HS-5 (cell line): ENCODE data around the gene PLPP3.
"Not testable (repeated sequence)": the region's sequence is repeated elsewhere in the genome, so short reads cannot be mapped to it uniquely, and the experiment has no call there.

Source experiments
- DNase-seq: peaks from one replicate; pipeline ENCODE4 v3.0.0-alpha.2; 2012; ENCODE audit warnings: low read depth

The PLPP3 gene

DNA sequence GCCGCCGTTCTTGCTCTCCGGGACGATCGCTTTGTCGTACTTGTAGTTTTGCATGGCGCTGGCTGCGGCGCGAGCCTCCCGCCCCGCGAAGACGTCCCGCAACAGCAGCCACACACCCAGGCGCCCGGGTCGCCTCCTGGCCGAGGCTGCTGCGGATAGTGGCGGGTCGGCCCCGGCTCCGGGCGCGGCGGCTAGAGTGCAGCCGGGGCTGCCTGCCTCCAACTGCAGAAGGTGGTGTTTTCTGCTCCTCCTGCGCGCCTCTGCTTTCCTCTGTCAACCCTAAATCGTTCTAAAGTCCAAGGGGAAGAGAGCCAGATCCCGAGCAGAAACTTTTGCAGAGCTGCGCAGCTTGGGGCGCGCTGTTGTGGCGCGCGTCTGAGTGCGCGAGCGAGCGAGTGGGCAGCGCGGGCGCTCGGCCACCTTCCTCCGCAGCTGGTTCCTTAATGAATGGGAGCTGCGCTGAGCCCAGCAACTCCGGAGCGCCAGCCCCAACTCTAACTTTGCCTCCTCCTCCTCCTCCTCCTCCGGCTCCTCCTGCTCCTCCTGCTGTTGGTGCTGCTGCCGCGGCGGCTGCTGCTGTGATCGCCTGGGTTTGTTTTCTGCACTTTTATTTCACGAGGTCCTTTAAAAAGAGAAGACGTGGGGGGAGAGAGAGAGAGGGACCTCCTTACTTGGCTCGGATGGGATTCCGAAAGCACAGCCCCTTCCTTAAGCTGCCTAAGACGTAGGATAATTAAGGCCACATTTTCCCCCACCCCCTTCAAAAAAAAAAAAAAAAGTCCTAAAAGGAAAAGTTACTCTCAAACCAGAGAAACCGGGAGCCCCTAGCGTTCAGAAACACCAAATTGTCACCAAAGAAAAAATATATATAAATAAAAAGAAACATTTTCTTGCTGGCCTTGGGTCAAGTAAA lies at the start of gene PLPP3:
Gene PLPP3 (minus strand): TSS at position 601 of the 913 bp plus-strand sequence. CDS start 547 bp downstream, at position 54.
- DNase-seq = peak; percentile 79

DNA sequence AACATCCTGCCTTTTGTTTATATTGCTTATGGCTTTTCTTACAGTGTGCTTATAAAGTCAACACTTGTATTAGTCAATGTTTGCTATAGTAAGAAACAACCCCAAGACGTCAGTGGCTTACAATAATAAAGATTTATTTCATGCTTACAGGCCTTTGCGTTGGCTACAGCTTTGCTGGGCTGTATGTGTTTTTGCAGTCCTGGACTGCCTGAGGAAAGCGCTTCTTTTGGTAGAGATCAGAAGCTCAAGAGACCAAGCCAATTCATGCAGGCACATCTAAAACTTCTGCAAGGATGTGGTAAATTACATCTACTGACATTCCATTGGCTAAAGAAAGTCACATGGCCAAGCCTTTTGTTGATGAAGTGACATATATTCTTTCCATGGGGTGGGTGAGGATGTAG lies 48.3 kb upstream of the PLPP3 start:
- no peak for DNase-seq

DNA sequence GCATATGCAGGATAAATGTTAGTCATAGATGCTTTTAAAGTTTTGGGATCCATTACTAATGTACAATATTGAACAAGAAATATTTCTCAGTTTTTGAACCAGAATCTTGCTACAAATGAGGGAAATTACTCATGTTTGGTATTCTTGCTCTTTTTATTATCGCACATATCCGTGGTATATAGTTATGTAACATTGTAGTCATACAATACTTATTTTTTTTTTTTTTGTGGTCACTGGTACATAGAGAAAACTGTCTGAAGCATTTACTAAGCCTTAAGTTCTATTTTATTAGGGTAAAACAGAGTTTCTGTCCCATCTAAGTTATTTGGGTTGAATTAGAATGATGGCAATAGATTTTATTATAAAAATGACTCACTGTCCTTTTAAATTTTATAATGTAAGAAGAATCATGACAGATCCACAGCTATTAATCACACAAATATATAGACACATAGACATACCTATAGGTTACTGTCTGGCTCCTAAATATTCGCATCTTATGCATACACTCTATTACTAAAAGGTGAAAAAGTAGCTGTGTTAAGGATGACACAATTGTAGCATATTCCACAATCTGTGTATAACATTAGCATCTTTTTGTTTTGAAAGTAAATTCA lies 47.8 kb upstream of the PLPP3 start:
- DNase-seq = no peak

DNA sequence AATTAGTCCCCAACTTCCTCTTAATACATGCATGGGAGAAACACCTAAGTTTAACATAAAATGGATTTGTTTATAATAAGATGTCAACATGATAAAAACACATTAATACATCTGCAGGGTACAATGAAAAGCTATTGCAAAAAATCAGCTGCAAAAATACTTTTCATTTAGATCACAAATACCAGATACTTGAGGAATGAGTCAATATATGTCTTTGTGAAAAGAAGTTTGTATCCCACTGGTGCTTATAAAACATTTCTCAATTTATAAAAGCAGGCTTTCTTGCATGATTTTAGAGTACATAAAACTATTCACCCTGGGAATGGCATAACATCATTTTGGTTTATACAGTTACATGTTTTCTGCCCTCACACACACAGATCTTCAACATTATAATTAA lies 47.2 kb upstream of the PLPP3 start:
- DNase-seq = no peak

DNA sequence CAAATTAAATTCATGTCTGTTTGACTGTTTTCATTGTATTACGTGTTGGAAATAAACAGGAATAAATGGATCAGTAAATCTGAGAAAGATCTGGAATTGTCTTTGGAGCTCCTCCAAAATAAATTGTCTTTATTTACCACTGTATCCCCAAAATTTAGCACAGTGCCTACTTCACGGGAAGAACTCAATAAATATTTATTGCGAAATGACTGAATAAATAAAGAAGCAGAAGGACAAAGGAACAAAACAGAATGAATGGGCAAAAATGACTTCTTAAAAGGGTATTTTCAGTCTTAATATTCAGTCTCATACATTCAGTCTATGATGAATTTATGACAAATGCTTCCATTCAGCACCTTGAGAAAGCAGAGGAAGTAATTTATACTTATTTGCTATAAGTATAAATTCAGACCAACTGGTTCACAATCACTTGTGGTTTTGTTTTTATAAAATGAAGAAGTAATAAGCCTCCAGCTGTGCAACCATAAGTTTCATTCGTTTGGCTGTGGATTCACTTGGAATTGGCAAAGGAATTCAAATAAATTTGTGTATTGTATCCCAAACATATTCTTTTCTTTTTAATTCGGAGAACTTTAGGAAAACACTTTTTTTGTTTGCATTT lies 46.6 kb upstream of the PLPP3 start:
- no peak for DNase-seq

DNA sequence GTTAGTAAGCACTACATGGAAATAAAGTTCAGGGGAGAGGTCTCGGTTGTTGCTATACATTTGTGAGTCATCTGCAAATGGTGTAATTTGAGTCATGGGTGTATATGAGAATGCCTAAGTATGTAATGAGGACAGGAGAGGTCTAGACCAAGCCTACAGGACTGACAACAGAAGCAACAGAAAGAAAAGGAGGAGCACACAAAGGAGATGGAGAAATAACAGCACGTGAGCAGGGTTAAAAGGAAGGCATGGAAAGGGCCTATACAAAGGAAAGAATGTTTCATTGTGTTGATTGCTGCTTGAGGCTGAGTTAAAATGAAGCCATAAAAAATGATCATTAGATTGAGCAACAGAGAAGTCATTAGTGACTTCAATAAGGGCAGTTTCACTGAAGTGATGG lies 37.8 kb upstream of the PLPP3 start:
- DNase-seq = no peak

DNA sequence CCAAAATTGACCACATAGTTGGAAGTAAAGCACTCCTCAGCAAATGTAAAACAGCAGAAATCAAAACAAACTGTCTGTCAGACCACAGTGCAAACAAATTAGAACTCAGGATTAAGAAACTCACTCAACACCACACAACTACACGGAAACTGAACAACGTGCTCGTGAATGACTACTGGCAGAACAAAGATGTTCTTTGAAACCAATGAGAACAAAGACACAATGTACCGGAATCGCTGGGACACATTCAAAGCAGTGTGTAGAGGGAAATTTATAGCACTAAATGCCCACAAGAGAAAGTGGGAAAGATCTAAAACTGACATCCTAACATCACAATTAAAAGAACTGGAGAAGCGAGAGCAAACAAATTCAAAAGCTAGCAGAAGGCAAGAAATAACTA lies 31.4 kb upstream of the PLPP3 start:
- DNase-seq = not testable (repeated sequence)

DNA sequence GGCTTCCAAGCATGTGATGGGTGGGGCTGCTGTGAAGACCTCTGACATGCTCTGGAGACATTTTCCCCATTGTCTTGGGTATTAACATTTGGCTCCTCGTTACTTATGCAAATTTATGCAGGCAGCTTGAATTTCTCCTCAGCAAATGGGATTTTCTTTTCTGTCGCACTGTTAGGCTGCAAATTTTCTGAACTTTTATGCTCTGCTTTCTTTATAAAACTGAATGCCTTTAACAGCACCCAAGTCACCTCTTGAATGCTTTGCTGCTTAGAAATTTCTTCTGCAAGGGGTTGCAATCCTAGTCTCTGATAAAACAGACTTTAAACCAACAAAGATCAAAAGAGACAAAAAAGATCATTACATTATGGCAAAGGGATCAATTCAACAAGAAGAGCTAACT lies 30.7 kb upstream of the PLPP3 start:
- DNase-seq = not testable (repeated sequence)

DNA sequence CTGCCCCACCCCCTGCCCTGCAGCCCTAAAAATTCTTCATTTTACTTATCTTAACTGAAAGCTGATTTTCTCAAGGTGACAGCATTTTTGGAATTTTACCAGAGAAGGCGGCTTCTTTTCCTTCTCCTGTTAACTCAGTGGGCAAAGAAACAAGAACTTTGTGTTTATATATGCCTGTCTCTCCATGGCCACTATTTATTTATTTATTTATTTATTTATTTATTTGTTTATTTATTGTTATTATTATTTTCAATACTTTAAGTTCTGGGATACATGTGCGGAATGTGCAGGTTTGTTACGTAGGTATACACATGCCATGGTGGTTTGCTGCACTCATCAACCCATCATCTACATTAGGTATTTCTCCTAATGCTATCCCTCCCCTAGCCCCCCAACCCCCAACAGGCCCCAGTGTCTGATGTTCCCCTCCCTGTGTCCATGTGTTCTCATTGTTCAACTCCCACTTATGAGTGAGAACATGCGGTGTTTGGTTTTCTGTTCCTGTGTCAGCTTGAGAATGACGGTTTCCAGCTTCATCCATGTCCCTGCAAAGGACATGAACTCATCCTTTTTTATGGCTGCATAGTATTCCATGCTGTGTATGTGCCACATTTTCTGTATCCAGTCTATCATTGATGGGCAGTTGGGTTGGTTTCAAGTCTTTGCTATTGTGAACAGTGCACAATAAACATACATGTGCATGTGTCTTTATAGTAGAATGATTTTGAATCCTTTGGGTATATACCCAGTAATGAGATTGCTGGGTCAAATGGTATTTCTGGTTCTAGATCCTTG lies 16.2 kb upstream of the PLPP3 start:
- not testable (repeated sequence) for DNase-seq

DNA sequence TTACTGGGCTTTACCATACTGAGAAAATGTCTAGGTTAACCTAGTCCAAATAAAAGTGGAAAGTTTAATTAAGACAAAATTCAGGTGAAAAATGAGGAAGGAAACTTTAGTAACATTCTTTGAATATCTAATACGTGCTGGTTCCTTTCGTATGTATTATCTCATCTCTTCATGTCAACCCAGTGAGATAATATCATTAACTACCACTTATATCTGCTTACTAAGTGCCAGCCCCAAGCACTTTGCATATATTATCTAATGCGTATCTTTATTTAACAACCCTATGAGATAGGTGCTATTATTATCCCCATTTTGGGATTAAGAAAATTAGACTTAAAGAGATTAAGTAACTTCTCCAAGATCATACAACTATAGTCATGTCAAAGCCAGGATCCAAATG lies 12.5 kb upstream of the PLPP3 start:
- no peak for DNase-seq

DNA sequence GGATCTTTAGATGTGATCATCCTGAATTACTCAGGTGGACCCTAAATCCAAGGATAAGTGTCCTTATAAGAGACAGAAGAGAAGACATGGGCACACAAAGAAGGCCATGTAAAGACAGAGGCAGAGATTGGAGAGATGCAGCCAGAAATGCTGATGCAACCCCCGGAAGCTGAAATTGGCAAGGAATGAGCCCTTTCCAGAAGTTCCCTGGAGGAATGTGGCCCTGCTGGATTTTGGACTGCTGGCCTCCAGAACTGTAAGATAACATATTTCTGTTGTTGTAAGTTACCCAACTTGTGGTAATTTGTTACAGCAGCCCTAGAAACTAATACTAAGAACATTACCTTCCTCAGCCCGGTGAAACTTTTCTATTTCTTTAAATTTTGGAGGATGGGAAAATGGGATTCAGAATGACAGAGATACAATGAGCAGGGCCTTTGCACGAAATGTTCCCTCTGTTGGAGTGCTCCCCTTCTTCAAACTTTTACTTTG lies 11.2 kb upstream of the PLPP3 start:
- no peak for DNase-seq

DNA sequence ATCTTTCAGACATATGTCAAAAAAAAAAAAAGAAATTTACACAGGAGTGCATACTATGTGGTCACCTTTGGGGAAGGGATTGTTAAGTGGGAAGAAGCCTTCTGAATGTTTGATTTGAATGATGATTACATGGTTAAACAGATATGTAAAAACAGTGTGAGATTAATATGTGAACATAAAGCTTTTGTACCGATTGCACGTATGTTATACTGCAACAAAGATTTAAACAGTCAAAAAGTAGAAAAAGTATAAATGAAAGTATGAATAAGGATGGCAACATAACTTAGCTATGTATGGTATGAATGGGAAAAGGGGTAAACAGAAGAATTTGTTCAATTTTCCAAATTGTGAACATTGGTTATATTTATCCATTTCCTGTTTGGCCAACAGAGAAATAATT lies 10.0 kb upstream of the PLPP3 start:
- no peak for DNase-seq

DNA sequence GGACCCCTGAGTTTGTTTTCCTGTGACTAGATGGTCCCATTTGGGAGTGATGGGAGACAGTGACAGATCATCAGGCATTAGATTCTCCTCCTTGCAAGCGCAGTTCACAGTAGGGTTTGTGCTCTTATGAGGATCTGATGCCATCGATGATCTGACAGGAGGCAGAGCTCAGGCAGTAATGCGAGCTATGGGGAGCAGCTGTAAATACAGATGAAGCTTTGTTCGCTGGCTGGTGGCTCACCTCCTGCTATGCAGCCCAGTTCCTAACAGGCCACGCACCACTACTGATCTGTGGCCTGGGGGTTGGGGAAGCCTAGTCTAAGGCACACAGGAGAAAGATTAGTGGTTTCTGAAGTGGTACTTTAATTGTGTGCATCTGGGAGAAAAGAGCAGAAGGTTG lies 7.1 kb upstream of the PLPP3 start:
- no peak for DNase-seq

DNA sequence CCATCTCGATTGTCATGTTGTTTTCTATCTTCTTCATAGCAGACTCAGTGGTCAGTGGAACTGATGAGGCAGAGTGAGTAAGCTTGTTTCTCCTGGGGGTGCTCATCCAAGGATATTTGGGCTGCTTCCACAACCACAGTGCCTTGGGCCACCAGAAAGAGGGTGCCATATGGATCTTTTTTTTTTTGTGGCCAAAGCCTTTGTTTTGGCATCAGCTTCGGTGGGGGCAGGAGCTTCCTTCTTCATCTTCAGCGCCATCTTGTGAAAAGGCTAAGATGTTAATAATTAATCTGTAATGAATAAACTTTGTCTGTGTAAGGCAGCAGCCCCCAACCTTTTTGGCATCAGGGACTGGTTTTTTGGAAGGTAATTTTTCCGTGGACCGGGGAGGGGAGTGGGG lies 6.6 kb upstream of the PLPP3 start:
- DNase-seq = no peak

DNA sequence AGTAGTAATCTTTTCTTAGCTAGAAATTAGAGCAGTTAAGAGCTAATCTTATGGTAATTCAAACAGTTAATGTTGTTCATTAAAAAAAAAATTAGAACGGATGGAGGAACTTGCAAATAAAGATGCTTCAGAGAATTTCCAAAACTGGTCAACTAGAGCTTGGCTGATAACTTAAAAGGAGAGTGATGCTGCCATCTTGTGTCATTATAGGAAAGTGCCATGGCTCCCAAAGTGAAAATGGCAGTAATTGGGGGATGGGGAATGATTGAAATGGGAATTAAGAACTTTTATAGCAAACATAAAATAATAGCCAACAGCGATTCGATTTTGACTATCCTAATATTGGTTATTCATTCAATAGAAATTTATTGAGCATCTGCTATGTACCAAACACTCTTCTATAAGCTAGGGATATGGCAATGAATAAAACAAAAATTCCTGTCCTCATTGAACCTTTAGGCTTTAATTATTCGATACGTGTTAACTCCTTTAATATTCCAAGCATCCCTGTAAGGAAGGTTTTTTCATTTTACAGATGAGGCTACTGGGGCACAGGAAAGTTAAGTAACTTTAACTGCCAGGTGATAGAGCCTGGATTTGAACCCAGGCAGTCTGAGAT lies 5.7 kb upstream of the PLPP3 start:
- peak; percentile 44 for DNase-seq

DNA sequence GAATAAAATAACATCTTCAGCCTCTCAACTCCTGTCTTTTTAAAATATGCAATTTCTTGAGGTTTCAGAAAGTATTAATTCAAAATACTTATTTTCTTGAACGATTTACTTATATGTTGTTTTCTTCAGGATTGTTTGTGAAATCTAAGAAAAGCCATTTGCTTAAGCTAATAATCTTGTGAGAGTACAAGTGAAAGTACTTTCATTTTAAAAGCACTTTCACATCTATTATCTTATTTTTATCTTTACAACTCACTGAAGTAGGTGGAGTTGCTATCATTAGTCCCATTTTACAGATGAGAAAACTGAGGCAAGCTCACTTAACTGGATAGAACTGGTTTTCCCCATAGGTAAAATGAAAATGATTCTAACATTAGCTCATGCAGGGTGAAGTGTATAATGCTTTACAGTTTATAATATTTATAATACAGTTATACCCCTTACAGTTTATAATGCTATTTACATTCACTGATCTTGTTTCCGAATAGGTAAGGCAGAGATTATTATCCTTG lies 4.7 kb upstream of the PLPP3 start:
- no peak for DNase-seq

DNA sequence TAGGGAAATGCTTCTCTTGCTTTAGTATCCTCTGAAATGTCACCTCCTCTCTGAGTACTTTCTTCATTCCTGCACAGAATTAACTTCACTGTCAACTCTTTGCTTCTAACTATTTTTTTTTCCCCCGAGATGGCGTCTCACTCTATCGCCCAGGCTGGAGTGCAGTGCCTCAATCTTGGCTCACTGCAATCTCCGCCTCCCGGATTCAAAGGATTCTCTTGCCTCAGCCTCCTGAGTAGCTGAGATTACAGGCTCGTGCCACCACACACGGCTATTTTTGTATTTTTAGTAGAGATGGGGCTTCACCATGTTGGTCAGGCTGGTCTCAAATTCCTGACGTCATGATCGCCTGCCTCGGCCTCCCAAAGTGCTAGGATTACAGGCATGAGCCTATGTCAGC lies 1.4 kb upstream of the PLPP3 start:
- no peak for DNase-seq

DNA sequence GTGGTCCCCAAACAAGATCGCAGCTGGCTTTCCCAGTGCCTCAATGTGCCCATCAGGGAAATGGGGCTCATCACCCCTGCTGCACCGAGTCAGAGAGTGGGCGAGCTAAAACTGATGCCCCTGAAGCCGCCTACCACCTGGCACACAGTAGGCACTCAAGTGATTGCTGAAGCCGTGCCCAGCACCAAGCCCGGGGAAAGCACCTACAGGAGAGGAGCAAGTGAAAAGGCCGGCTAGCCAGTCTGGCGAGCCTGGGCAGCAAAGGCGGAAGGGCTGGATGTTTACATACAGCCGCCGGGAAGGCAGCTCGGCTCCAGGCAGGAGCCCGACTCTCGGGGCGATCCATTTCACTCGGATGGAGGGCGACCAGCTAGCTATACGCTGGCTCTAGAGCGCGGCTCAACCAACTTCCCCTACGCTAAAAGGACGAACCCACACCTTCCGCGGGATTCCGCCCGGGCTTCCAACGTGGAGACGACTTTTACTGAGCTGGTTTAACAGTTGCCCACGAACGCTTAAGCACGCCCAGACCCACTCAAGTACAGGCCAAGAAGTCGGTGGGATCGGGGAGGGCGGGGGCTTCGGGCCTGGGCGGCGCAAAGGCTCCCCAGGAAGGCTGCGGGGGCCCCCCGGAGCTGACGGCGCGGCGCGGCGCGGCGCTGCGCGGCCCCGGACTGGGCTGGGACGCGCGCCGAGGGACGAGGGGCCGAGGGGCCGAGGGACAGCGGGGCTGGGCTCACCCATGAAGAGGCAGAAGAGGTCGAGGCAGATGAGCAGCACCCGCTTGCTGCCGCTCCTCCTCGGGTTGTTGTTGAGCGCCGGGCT lies 1.0 kb downstream of the PLPP3 start:
- DNase-seq = peak; percentile 10

DNA sequence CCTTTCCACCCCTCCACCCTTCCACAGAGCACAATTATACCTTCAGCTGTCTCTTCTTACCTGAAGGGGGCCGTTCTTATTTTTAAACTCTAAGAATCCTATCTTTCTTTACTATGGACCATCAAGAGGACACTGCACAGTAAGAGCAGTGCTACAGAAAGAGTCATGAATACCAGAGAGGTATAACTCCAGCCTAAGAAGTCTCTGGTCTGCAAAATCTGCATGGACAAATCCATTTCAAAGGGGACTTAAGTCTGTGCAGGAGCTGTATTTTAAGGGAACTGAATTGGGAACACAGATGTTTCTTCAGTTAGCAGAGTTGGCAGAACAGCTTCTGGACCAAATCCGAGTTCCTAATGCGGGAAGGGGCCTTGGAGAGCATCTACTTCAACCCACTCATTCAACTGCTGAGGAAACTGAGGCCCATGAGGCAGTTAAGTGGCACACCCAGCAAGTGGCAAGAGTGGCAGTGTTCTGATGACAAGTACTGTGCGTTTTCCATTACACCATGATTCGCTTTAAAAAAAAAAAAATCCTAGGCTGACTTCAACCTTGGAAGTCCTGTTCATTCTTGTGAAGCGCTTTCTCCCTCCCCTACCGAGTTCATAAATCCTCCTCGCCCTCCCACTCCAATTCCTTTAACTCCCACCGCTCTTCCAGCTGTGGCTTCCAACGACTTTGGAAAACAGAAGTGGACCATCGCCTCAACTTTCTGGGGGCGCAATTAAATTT lies 1.8 kb downstream of the PLPP3 start:
- peak; percentile 10 for DNase-seq

DNA sequence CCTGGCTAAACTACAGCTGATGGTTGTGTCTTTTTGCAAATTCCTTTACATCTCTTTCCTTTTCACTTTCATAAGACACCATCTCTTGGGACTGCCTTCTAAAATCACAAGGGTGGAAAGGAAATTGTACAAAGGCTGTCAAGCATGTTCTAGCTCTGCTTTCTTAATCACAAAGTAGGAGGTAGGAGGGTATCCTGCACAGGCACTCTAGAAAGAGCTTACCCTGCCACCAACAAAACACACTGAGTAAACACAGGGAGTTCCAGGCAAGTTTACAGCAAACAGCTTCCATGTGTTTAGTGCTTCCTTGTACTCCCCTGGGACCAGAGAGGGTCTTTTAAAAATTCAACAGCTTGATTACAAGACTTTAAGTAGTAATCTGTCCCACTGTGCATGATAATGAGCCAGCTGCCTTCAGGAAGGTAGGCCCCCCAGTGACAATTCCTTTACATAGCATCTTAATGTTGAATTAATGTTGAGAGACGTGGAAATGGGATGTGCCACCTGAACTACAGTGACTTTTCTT lies 2.4 kb downstream of the PLPP3 start:
- DNase-seq = peak; percentile 22
